ENCODE results near the gene MYEF2. TPM values are rescaled to one million over a fixed set of nuclear protein-coding genes. Genes with fewer than 3 reads are reported as not detected.

The MYEF2 gene
- total and polyA plus RNA-seq, 2 donors (not counting 3 experiments of a cell fraction or from before 2014, with no cell fraction given): 11.6 to 54.8 TPM

- dilution Hi-C loops (cut with MboI; ENCODE audit: extremely low pct_ligation_motif_present, low sequenced_read_pairs) (no loop called here), intact Hi-C loops (cut with micrococcal nuclease) (no loop called here)
- FAIRE-seq (no peak), DNase-seq (ENCODE audit: low read depth, low spot score) (no peak)
- Histone ChIP-seq H3K4me1 (ENCODE audit: control insufficient read depth, extremely low read depth, insufficient read depth, low read length) (no peaks in the 10 kb centered on the region), H3K9ac (replicated peaks; ENCODE audit: extremely low read depth, insufficient read depth, low read length) (no peak overlapping the region), H3K4me3 (replicated peaks in 1 of 3; ENCODE audit: insufficient read depth in 1 of 3, low read depth in 1 of 3, low read length in 3 of 3) (no peak overlapping the region), H3K36me3 (ENCODE audit: control insufficient read depth in 2 of 2, extremely low read depth in 1 of 2, insufficient read depth in 2 of 2, low read length in 2 of 2) (no peaks in the 10 kb centered on the region), H3K4me2 (ENCODE audit: insufficient read depth, low read length) (no peak overlapping the region), H4K20me1 (replicated peaks; ENCODE audit: control insufficient read depth, extremely low read depth, insufficient read depth, low read length) (no peaks in the 10 kb centered on the region), H3K27ac (ENCODE audit: insufficient read depth, low read depth, low read length) (no peak overlapping the region), H3K79me2 (ENCODE audit: control insufficient read depth, insufficient read depth, low read length) (no peaks in the 10 kb centered on the region), H3K9me3 (replicated peaks; ENCODE audit: control insufficient read depth, insufficient read depth, low read length) (no peaks in the 10 kb centered on the region), H3K27me3 (ENCODE audit: control insufficient read depth in 2 of 2, insufficient read depth in 2 of 2, low read length in 2 of 2) (peaks cover 0 to 6% of the 10 kb centered on the region in 2 experiments), H3K9me1 (replicated peaks; ENCODE audit: control insufficient read depth, extremely low read depth, insufficient read depth, low read length) (no peaks in the 10 kb centered on the region), H2AFZ (ENCODE audit: low read depth, low read length) (no peak overlapping the region)
- CTCF ChIA-PET: interaction anchor here (1.3 kb wide), 1 partner anchor 31 kb away, joined by 3 read pairs; no protein-coding TSS in a partner anchor
- POLR2A ChIA-PET: no interaction called here
- no TSS peak for BruUV-seq (replicated peaks)
- TF ChIP-seq GATA2 (IDR thresholded peaks at IDR 0.05; ENCODE audit: insufficient read depth, insufficient read length, low read depth, low read length) (no peak), CTCF (IDR thresholded peaks at IDR 0.05; ENCODE audit: extremely low read depth in 1 of 2, insufficient read depth in 1 of 2, low read depth in 1 of 2, low read length in 2 of 2) (no peak), EZH2 (IDR thresholded peaks at IDR 0.05; ENCODE audit: borderline replicate concordance, low read depth, low read length, severe bottlenecking) (no peak), MAX (IDR thresholded peaks at IDR 0.05; ENCODE audit: insufficient read depth, insufficient read length) (no peak), POLR2A (IDR thresholded peaks at IDR 0.05; ENCODE audit: low read depth, low read length) (no peak), MYC (IDR thresholded peaks at IDR 0.05; ENCODE audit: low read depth, low read length) (no peak), JUN (IDR thresholded peaks at IDR 0.05; ENCODE audit: borderline replicate concordance, insufficient read depth, insufficient read length, low read depth) (no peak), FOS (IDR thresholded peaks at IDR 0.05; ENCODE audit: borderline replicate concordance, insufficient read depth, low read length) (no peak), POLR2AphosphoS5 (IDR thresholded peaks at IDR 0.05; ENCODE audit: insufficient read depth, low read depth, low read length) (no peak)
Observed at GRCh38 chr15:48090666-48091065, 87.4 kb downstream of the MYEF2 start.
